SK-N-SH treated with all-trans-retinoic acid at 6 μM for 48 hours (cell line): ENCODE measurements around the gene GRIK5.

Source experiments
- ARNTL ChIP-seq: fragments of 450-650 bp; formaldehyde crosslinking; IDR thresholded peaks from 2 replicates; pipeline ENCODE4 v1.5.0; 2020; ENCODE audit warnings: low read depth, mild to moderate bottlenecking, moderate library complexity, borderline replicate concordance
- BACH2 ChIP-seq: fragments of 250-450 bp; sonication (Bioruptor Pico); IDR thresholded peaks from 2 replicates; pipeline ENCODE4 v1.9.0; 2021; ENCODE audit warnings: mild to moderate bottlenecking, borderline replicate concordance
- CREB5 ChIP-seq: fragments of 250-450 bp; sonication (Bioruptor Pico); IDR thresholded peaks from 2 replicates; pipeline ENCODE4 v1.5.1; 2020; ENCODE audit warnings: low read depth, mild to moderate bottlenecking, moderate library complexity
- CSRNP3 ChIP-seq: fragments of 250-450 bp; sonication (Bioruptor Pico); IDR thresholded peaks from 2 replicates; pipeline ENCODE4 v1.5.1; 2021; ENCODE audit warnings: mild to moderate bottlenecking, moderate library complexity
- ESRRG ChIP-seq: fragments of 250-450 bp; sonication (Bioruptor Pico); IDR thresholded peaks from 2 replicates; pipeline ENCODE4 v1.6.1; 2021; ENCODE audit warnings: mild to moderate bottlenecking
- ISL1 ChIP-seq: fragments of 250-450 bp; sonication (Bioruptor Pico); IDR thresholded peaks from 2 replicates; pipeline ENCODE4 v2.1.2; 2022; ENCODE audit warnings: mild to moderate bottlenecking, moderate library complexity
- PATZ1 ChIP-seq: fragments of 250-450 bp; sonication (Bioruptor Pico); IDR thresholded peaks from 2 replicates; pipeline ENCODE4 v1.8.0; 2020; ENCODE audit warnings: mild to moderate bottlenecking, moderate library complexity, borderline replicate concordance
- TOX ChIP-seq: fragments of 250-450 bp; sonication (Bioruptor Pico); IDR thresholded peaks from 2 replicates; pipeline ENCODE4 v1.8.0; 2021; ENCODE audit warnings: mild to moderate bottlenecking, moderate library complexity, borderline replicate concordance
- ZC3H10 ChIP-seq: fragments of 250-450 bp; sonication (Bioruptor Pico); IDR thresholded peaks from 2 replicates; pipeline ENCODE4 v1.5.1; 2021; ENCODE audit warnings: mild to moderate bottlenecking, moderate library complexity
- ZFP3 ChIP-seq: fragments of 250-450 bp; sonication (Bioruptor Pico); IDR thresholded peaks from 2 replicates; pipeline ENCODE4 v1.5.0; 2020; ENCODE audit warnings: mild to moderate bottlenecking, moderate library complexity
- ZFP30 ChIP-seq: fragments of 450-650 bp; formaldehyde crosslinking; IDR thresholded peaks from 2 replicates; pipeline ENCODE4 v1.5.0; 2022; ENCODE audit warnings: mild to moderate bottlenecking, moderate library complexity
- ZNF70 ChIP-seq: fragments of 450-650 bp; formaldehyde crosslinking; IDR thresholded peaks from 2 replicates; pipeline ENCODE4 v1.5.0; 2020; ENCODE audit warnings: mild to moderate bottlenecking, moderate library complexity
- ZNF8 ChIP-seq: fragments of 450-650 bp; formaldehyde crosslinking; IDR thresholded peaks from 2 replicates; pipeline ENCODE4 v1.5.0; 2020; ENCODE audit warnings: mild to moderate bottlenecking, moderate library complexity

GRCh38 chr19:42018503-42019193 is 51.4 kb downstream of the GRIK5 start:
- TF ChIP-seq ESRRG (CRISPR knock-in tag), result no peak
- TF ChIP-seq ARNTL (CRISPR knock-in tag), result no peak
- TF ChIP-seq ZNF8 (CRISPR knock-in tag), result no peak
- TF ChIP-seq PATZ1 (CRISPR knock-in tag), result no peak
- no peak for TF ChIP-seq ZFP3 (CRISPR knock-in tag)
- no peak for TF ChIP-seq ZFP30 (CRISPR knock-in tag)
- no peak for TF ChIP-seq TOX
- TF ChIP-seq ZNF70 (CRISPR knock-in tag), result no peak
- no peak for TF ChIP-seq ISL1
- no peak for TF ChIP-seq ZC3H10 (CRISPR knock-in tag)
- TF ChIP-seq BACH2 (CRISPR knock-in tag), result no peak
- TF ChIP-seq CREB5, result no peak
- no peak for TF ChIP-seq CSRNP3 (CRISPR knock-in tag)
